ENCODE data around the gene SYTL3.
A peak's percentile ranks its signal among the peaks of the same experiment; 100 is the strongest.

SYTL3 gene

DNA sequence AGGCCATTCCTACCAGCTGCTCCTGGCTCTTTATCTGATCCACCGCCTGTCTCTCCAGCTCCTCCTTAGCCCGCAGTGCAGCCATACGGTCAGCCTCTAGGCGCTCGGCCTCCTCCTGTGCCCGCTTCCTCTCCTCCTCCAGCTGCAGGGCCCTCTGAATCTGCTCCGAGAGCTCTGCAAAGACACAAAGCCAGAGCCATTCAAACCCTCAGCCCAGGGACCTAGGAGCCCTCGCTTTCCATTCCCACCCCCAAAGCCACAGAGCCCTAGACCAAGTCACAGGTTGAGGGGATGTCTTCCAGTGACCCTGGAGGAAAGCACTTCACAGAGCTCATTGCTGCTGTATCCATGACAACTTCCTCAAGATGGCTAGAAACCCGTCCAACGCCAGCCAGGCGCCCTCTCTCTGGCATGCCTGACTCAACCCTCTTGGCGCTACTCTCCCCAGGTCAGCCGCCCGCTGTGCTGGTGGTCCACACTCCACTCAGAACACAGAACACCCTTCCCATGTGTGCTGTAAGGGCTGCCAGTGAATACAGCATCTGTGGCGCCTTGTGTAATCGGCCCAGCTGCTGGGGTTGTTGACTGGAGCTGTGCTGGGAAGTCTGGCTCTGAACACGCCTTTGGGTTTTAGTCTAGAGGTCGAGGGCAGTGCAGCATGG is 120.0 kb downstream of the SYTL3 start:
- Histone ChIP-seq H3K9ac (no peak overlapping the region), H3K4me1 (peaks cover 51% of the 10 kb centered on the region), H3K27ac (peak overlapping the region; percentile 85)

DNA sequence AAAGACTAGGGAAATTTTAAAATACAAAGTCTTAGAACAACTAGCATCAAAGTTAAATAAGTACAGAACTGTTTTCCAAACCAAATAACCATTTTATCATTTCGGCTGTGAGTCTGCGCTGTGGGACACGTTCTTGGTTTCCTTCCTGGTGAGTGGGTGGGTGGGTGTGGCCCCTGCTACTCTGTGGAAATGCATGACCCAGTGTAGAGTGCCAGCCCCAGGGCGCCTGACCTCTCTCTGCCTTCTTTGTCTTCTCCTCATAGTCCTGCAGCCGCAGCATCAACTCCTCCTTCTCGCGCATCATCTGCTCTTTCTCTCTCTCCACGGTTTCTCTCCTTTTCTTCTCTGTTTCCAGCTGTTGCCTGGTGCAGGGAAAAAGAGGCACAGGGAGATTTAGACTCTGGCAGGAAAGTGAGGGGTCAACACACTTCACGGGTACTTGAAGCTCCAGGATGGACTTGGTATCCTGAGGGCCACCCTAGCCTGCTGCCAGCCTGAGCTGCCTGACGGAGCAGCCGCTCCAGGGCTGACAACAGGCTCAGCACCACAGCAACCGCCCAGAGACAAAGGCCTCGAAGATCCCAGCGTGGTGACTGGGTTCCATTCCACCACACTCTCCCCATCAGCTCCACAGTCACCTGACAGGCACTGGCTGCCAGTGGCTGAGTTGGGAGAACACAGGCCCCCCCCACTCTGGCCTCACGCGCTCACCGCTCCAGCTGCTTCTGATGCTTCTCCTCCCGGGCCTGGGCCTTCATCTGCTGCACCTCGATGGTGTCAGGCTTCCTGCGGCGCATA is 120.9 kb downstream of the SYTL3 start:
- Histone ChIP-seq H3K36me3 (ENCODE audit: control insufficient read depth, insufficient read depth, low read length) (no peaks in the 10 kb centered on the region), H3K27me3 (ENCODE audit: control insufficient read depth, insufficient read depth, low read length) (no peaks in the 10 kb centered on the region), H3K4me2 (ENCODE audit: low read length) (no peak overlapping the region), H3K9ac (no peak overlapping the region), H3K9me3 (ENCODE audit: control insufficient read depth, low read length) (no peaks in the 10 kb centered on the region), H3K27ac (peak overlapping the region; percentile 85), H2AFZ (no peak overlapping the region), H3K4me3 (ENCODE audit: low read depth, low read length) (no peak overlapping the region), H3K4me1 (peaks cover 57% of the 10 kb centered on the region), H3K79me2 (peaks cover 15% of the 10 kb centered on the region)
- TF ChIP-seq, protein P1, sequence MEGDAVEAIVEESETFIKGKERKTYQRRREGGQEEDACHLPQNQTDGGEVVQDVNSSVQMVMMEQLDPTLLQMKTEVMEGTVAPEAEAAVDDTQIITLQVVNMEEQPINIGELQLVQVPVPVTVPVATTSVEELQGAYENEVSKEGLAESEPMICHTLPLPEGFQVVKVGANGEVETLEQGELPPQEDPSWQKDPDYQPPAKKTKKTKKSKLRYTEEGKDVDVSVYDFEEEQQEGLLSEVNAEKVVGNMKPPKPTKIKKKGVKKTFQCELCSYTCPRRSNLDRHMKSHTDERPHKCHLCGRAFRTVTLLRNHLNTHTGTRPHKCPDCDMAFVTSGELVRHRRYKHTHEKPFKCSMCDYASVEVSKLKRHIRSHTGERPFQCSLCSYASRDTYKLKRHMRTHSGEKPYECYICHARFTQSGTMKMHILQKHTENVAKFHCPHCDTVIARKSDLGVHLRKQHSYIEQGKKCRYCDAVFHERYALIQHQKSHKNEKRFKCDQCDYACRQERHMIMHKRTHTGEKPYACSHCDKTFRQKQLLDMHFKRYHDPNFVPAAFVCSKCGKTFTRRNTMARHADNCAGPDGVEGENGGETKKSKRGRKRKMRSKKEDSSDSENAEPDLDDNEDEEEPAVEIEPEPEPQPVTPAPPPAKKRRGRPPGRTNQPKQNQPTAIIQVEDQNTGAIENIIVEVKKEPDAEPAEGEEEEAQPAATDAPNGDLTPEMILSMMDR (IDR thresholded peaks at IDR 0.05): no peak

More for the DNA sequence above, 120.0 kb downstream of the SYTL3 start:
- Histone ChIP-seq H3K4me3 (ENCODE audit: low read depth, low read length) (no peak overlapping the region), H3K4me2 (ENCODE audit: low read length) (no peak overlapping the region), H3K79me2 (peaks cover 9% of the 10 kb centered on the region), H3K27me3 (ENCODE audit: control insufficient read depth, insufficient read depth, low read length) (no peaks in the 10 kb centered on the region), H3K36me3 (ENCODE audit: control insufficient read depth, insufficient read depth, low read length) (no peaks in the 10 kb centered on the region), H2AFZ (no peak overlapping the region), H3K9me3 (ENCODE audit: control insufficient read depth, low read length) (no peaks in the 10 kb centered on the region)
- TF ChIP-seq, protein P1 (IDR thresholded peaks at IDR 0.05): no peak

DNA sequence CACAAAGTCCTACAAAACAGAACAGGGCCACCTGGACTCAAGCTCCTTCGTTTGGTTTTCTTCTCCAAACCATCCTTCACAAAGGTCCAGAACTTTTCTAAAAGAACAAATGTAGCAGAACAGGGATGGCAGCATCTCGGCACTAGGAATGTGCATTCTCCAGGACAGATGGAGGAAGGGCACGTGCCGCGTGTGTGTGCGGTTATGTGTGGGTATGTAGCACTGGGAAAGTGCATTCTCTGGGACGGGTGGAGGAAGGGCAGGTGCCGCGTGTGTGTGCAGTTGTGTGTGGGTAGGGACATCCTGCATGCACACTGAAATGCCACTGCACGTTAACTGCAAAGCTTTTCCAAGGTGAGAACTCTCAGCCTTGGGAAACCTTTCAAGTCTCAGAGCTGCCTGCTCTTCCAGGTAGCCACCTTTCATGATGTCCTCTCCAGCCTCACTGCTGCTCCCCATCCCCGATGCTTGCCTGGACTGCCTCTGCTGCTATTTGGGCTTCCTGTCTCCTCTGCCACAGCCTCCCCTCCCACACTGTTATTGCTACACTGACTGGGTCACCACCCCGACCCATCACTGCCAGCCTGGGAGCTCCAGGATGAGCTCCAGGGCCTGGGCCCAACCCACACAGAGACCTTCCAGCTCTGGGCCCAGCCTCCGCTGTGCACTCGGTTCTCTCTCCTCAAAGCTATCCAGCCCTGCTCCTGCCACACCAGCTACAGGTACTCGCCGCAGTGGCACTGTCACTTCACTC is 121.7 kb downstream of the SYTL3 start:
- Histone ChIP-seq H3K4me3 (ENCODE audit: low read depth, low read length) (no peak overlapping the region), H3K79me2 (peaks cover 24% of the 10 kb centered on the region), H3K4me2 (ENCODE audit: low read length) (no peak overlapping the region), H3K9me3 (ENCODE audit: control insufficient read depth, low read length) (no peaks in the 10 kb centered on the region), H3K4me1 (peaks cover 62% of the 10 kb centered on the region), H2AFZ (no peak overlapping the region), H3K27me3 (ENCODE audit: control insufficient read depth, insufficient read depth, low read length) (no peaks in the 10 kb centered on the region), H3K36me3 (ENCODE audit: control insufficient read depth, insufficient read depth, low read length) (no peaks in the 10 kb centered on the region), H3K9ac (no peak overlapping the region), H3K27ac (peak overlapping the region; percentile 85)
- TF ChIP-seq, protein P1 (IDR thresholded peaks at IDR 0.05): no peak

DNA sequence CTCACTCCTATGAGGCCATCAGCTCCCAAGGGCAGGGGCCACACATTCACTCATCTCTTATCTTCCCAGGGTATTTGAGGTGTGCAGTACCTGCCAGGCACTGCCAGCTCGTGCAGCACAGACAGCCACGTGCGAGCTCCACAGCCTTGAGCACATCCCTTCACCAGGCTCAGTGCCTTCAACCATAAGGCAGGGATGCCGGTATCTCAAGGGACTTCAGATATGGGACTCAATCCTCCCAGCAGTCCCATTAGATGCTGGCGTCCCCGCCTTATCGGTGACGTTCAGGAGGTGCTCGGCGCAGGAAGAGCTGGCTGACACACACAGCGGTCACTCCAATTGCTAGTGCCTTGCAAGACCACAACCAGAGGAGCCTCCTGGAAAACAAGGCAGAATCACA is 122.3 kb downstream of the SYTL3 start:
- H3K27ac ChIP-seq: peak overlapping the region; percentile 85
- H3K4me2 ChIP-seq (ENCODE audit: low read length): no peak overlapping the region
- H3K4me3 ChIP-seq (ENCODE audit: low read depth, low read length): no peak overlapping the region
- H2AFZ ChIP-seq: no peak overlapping the region
- no peaks in the 10 kb centered on the region for H3K36me3 ChIP-seq (ENCODE audit: control insufficient read depth, insufficient read depth, low read length)
- no peak overlapping the region for H3K9ac ChIP-seq
- no peaks in the 10 kb centered on the region for H3K27me3 ChIP-seq (ENCODE audit: control insufficient read depth, insufficient read depth, low read length)
- H3K9me3 ChIP-seq (ENCODE audit: control insufficient read depth, low read length): no peaks in the 10 kb centered on the region
- peaks cover 67% of the 10 kb centered on the region for H3K4me1 ChIP-seq
- TF ChIP-seq, protein P1 (IDR thresholded peaks at IDR 0.05): no peak
- H3K79me2 ChIP-seq: peaks cover 30% of the 10 kb centered on the region
